HepG2 (cell line): ENCODE results near the gene STAT5A. TPM values are rescaled to one million over a fixed set of nuclear protein-coding genes. Genes with fewer than 3 reads are reported as not detected.

Experiments
- CREM ChIP-seq, 2 experiments: sonication (generic) in 1 of 2; formaldehyde crosslinking in 1 of 2; IDR thresholded peaks; 2 replicates each; pipeline versions ENCODE4 v1.4.0 to v1.6.1; 2016 to 2020; ENCODE audit warnings: antibody characterized with exemption in 1 of 2, mild to moderate bottlenecking in 1 of 2, missing genetic modification reagents in 1 of 2
- FIP1L1 ChIP-seq: fragments of 200-400 bp; formaldehyde crosslinking; IDR thresholded peaks from 2 replicates; pipeline ENCODE4 v1.6.1; 2018; ENCODE audit warnings: low read depth, mild to moderate bottlenecking, low read length, moderate library complexity, borderline replicate concordance; ENCODE audit not compliant: insufficient read depth
- HOXA5 ChIP-seq: sonication (generic); formaldehyde crosslinking; IDR thresholded peaks from 2 replicates; pipeline ENCODE4 v1.4.0; 2020; ENCODE audit warnings: missing genetic modification reagents
- KDM1A ChIP-seq: IDR thresholded peaks from 2 replicates; pipeline ENCODE4 v1.6.1; 2016; ENCODE audit warnings: missing compliant biosample characterization
- KDM6A ChIP-seq: IDR thresholded peaks from 2 replicates; pipeline ENCODE4 v1.6.1; 2016; ENCODE audit warnings: low read depth
- ZBTB7B ChIP-seq: sonication (generic); formaldehyde crosslinking; IDR thresholded peaks from 2 replicates; pipeline ENCODE4 v1.4.0; 2020; ENCODE audit warnings: missing genetic modification reagents
- ZNF230 ChIP-seq: sonication (generic); formaldehyde crosslinking; IDR thresholded peaks from 2 replicates; pipeline ENCODE4 v1.4.0; 2020; ENCODE audit warnings: mild to moderate bottlenecking, missing genetic modification reagents
- ZNF317 ChIP-seq: sonication (generic); formaldehyde crosslinking; IDR thresholded peaks from 2 replicates; pipeline ENCODE4 v1.5.0; 2020; ENCODE audit warnings: mild to moderate bottlenecking, missing genetic modification reagents
- ZNF567 ChIP-seq: sonication (generic); formaldehyde crosslinking; IDR thresholded peaks from 2 replicates; pipeline ENCODE4 v1.8.1; 2023; ENCODE audit warnings: mild to moderate bottlenecking, missing genetic modification reagents, borderline replicate concordance
- ZNF780A ChIP-seq: sonication (generic); formaldehyde crosslinking; IDR thresholded peaks from 2 replicates; pipeline ENCODE4 v1.8.0; 2022; ENCODE audit warnings: mild to moderate bottlenecking, missing genetic modification reagents, moderate library complexity
- polyA plus RNA-seq, 8 experiments: library from polyadenylated mRNA; depleted of rRNA in 3 of 8; stranded (reverse) in 7 of 8; unstranded in 1 of 8; fragments of >200 nt; fragmentation: Illumina TruSeq in 4 of 8; extraction: Trizol in 4 of 8; gene quantifications; 2 replicates each; pipeline versions ENCODE4 v1.2.1 to v1.2.3, GENCODE V29; 2011 to 2016; ENCODE audit warnings: low read depth in 4 of 8, missing spikeins in 1 of 8, mixed read lengths in 1 of 8; ENCODE audit not compliant: insufficient read depth in 1 of 8
- total RNA-seq, 5 experiments: library from RNA; depleted of rRNA; stranded (reverse); fragments of >200 nt; fragmentation: Illumina TruSeq; extraction: Trizol; gene quantifications; 2 replicates each; pipeline ENCODE4 v1.2.3, GENCODE V29; 2016; ENCODE audit warnings: low read depth in 1 of 5
- TF ChIP-seq, protein P1 (sequence below): sonication (generic); formaldehyde crosslinking; IDR thresholded peaks from 2 replicates; pipeline ENCODE4 v1.4.0; 2020; ENCODE audit warnings: missing genetic modification reagents
- TF ChIP-seq, protein P2 (sequence below): sonication (generic); formaldehyde crosslinking; IDR thresholded peaks from 2 replicates; pipeline ENCODE4 v1.4.0; 2020; ENCODE audit warnings: mild to moderate bottlenecking, low read depth, missing genetic modification reagents
- TF ChIP-seq, protein P3 (sequence below): sonication (generic); formaldehyde crosslinking; IDR thresholded peaks from 2 replicates; pipeline ENCODE4 v1.4.0; 2020; ENCODE audit warnings: missing genetic modification reagents
- TF ChIP-seq, protein P4 (sequence below): sonication (generic); formaldehyde crosslinking; conservative IDR thresholded peaks from 2 replicates; pipeline ENCODE4 v1.8.1; 2023; ENCODE audit warnings: missing genetic modification reagents
- TF ChIP-seq, protein P5 (sequence below): IDR thresholded peaks from 2 replicates; pipeline ENCODE4 v1.6.1; 2016; ENCODE audit warnings: mild to moderate bottlenecking
- TF ChIP-seq, protein P6 (sequence below): sonication (generic); formaldehyde crosslinking; IDR thresholded peaks from 2 replicates; pipeline ENCODE4 v1.5.1; 2020; ENCODE audit warnings: mild to moderate bottlenecking, missing genetic modification reagents, moderate library complexity
- TF ChIP-seq, protein P7 (sequence below): sonication (generic); formaldehyde crosslinking; IDR thresholded peaks from 2 replicates; pipeline ENCODE4 v1.4.0; 2020; ENCODE audit warnings: low read depth, mild to moderate bottlenecking, missing genetic modification reagents
- TF ChIP-seq, protein P8 (sequence below): sonication (generic); formaldehyde crosslinking; IDR thresholded peaks from 2 replicates; pipeline ENCODE4 v1.8.1; 2023; ENCODE audit warnings: mild to moderate bottlenecking, missing genetic modification reagents, borderline replicate concordance

Gene STAT5A
- total and polyA plus RNA-seq, 2 of the 13 experiments (the other 11 are each of a cell fraction or from before 2014, with no cell fraction given) = 1.4 to 4.1 TPM

DNA sequence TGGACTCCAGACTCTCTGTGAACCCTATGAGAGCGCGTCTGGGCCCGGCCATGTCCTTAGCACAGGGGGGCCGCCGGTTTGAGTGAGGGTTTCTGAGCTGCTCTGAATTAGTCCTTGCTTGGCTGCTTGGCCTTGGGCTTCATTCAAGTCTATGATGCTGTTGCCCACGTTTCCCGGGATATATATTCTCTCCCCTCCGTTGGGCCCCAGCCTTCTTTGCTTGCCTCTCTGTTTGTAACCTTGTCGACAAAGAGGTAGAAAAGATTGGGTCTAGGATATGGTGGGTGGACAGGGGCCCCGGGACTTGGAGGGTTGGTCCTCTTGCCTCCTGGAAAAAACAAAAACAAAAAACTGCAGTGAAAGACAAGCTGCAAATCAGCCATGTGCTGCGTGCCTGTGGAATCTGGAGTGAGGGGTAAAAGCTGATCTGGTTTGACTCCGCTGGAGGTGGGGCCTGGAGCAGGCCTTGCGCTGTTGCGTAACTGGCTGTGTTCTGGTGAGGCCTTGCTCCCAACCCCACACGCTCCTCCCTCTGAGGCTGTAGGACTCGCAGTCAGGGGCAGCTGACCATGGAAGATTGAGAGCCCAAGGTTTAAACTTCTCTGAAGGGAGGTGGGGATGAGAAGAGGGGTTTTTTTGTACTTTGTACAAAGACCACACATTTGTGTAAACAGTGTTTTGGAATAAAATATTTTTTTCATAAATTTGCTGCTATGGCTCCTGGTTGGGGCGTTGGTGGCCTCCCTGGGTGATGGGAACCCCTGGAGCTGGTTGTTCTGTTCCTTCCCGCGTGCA is 23.1 kb downstream of the STAT5A start (continued):
- TF ChIP-seq ZNF317 (CRISPR knock-in tag) = peak; percentile 81; the same call in 1 of the 2 replicates
- TF ChIP-seq, protein P1, sequence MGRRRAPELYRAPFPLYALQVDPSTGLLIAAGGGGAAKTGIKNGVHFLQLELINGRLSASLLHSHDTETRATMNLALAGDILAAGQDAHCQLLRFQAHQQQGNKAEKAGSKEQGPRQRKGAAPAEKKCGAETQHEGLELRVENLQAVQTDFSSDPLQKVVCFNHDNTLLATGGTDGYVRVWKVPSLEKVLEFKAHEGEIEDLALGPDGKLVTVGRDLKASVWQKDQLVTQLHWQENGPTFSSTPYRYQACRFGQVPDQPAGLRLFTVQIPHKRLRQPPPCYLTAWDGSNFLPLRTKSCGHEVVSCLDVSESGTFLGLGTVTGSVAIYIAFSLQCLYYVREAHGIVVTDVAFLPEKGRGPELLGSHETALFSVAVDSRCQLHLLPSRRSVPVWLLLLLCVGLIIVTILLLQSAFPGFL (CRISPR knock-in tag) = no peak
- TF ChIP-seq HOXA5 (CRISPR knock-in tag) = no peak; the same call in 1 of the 2 replicates
- TF ChIP-seq KDM1A (CRISPR knock-in tag) = peak; percentile 61; the same call in 1 of the 2 replicates
- TF ChIP-seq CREM (IDR thresholded peaks at IDR 0.05) = no peak; the same call in 1 of the 2 replicates
- TF ChIP-seq CREM (CRISPR knock-in tag; IDR thresholded peaks at IDR 0.05) = no peak
- TF ChIP-seq, protein P2, sequence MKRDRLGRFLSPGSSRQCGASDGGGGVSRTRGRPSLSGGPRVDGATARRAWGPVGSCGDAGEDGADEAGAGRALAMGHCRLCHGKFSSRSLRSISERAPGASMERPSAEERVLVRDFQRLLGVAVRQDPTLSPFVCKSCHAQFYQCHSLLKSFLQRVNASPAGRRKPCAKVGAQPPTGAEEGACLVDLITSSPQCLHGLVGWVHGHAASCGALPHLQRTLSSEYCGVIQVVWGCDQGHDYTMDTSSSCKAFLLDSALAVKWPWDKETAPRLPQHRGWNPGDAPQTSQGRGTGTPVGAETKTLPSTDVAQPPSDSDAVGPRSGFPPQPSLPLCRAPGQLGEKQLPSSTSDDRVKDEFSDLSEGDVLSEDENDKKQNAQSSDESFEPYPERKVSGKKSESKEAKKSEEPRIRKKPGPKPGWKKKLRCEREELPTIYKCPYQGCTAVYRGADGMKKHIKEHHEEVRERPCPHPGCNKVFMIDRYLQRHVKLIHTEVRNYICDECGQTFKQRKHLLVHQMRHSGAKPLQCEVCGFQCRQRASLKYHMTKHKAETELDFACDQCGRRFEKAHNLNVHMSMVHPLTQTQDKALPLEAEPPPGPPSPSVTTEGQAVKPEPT (CRISPR knock-in tag) = no peak
- TF ChIP-seq, protein P3, sequence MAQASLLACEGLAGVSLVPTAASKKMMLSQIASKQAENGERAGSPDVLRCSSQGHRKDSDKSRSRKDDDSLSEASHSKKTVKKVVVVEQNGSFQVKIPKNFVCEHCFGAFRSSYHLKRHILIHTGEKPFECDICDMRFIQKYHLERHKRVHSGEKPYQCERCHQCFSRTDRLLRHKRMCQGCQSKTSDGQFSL (CRISPR knock-in tag) = no peak
- TF ChIP-seq KDM6A (CRISPR knock-in tag) = 0 out of 2 replicates have a peak, but pooled peaks have one; percentile 63
- 0 out of 2 replicates have a peak, but pooled peaks have one; percentile 76 for TF ChIP-seq ZNF567 (CRISPR knock-in tag)
- no peak for TF ChIP-seq ZNF780A (CRISPR knock-in tag)
- TF ChIP-seq ZBTB7B (CRISPR knock-in tag) = peak; percentile 71; the same call in 1 of the 2 replicates
- no peak for TF ChIP-seq FIP1L1
- TF ChIP-seq, protein P4, sequence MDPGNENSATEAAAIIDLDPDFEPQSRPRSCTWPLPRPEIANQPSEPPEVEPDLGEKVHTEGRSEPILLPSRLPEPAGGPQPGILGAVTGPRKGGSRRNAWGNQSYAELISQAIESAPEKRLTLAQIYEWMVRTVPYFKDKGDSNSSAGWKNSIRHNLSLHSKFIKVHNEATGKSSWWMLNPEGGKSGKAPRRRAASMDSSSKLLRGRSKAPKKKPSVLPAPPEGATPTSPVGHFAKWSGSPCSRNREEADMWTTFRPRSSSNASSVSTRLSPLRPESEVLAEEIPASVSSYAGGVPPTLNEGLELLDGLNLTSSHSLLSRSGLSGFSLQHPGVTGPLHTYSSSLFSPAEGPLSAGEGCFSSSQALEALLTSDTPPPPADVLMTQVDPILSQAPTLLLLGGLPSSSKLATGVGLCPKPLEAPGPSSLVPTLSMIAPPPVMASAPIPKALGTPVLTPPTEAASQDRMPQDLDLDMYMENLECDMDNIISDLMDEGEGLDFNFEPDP (CRISPR knock-in tag) = no peak
- TF ChIP-seq, protein P5, sequence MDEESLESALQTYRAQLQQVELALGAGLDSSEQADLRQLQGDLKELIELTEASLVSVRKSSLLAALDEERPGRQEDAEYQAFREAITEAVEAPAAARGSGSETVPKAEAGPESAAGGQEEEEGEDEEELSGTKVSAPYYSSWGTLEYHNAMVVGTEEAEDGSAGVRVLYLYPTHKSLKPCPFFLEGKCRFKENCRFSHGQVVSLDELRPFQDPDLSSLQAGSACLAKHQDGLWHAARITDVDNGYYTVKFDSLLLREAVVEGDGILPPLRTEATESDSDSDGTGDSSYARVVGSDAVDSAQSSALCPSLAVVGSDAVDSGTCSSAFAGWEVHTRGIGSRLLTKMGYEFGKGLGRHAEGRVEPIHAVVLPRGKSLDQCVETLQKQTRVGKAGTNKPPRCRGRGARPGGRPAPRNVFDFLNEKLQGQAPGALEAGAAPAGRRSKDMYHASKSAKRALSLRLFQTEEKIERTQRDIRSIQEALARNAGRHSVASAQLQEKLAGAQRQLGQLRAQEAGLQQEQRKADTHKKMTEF (CRISPR knock-in tag) = peak; percentile 54
- TF ChIP-seq ZNF230 (CRISPR knock-in tag) = 0 out of 2 replicates have a peak, but pooled peaks have one; percentile 9
- TF ChIP-seq, protein P6, sequence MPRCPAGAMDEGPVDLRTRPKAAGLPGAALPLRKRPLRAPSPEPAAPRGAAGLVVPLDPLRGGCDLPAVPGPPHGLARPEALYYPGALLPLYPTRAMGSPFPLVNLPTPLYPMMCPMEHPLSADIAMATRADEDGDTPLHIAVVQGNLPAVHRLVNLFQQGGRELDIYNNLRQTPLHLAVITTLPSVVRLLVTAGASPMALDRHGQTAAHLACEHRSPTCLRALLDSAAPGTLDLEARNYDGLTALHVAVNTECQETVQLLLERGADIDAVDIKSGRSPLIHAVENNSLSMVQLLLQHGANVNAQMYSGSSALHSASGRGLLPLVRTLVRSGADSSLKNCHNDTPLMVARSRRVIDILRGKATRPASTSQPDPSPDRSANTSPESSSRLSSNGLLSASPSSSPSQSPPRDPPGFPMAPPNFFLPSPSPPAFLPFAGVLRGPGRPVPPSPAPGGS = peak; percentile 48; the same call in 1 of the 2 replicates
- TF ChIP-seq, protein P7, sequence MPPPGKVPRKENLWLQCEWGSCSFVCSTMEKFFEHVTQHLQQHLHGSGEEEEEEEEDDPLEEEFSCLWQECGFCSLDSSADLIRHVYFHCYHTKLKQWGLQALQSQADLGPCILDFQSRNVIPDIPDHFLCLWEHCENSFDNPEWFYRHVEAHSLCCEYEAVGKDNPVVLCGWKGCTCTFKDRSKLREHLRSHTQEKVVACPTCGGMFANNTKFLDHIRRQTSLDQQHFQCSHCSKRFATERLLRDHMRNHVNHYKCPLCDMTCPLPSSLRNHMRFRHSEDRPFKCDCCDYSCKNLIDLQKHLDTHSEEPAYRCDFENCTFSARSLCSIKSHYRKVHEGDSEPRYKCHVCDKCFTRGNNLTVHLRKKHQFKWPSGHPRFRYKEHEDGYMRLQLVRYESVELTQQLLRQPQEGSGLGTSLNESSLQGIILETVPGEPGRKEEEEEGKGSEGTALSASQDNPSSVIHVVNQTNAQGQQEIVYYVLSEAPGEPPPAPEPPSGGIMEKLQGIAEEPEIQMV = 0 out of 2 replicates have a peak, but pooled peaks have one; percentile 46
- TF ChIP-seq, protein P8, sequence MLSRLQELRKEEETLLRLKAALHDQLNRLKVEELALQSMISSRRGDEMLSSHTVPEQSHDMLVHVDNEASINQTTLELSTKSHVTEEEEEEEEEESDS (CRISPR knock-in tag) = no peak
